ENCODE data around the gene CEBPE. TPM values are rescaled to one million over a fixed set of nuclear protein-coding genes. Genes with fewer than 3 reads are reported as not detected.

The CEBPE gene
- total RNA-seq, 1 experiment from 2014 or later: not detected

GRCh38 chr14:23139874-23140273 lies 20.8 kb upstream of the CEBPE start:
- intact Hi-C loops (cut with micrococcal nuclease; ENCODE audit: unreplicated experiment): no loop called here
- Histone ChIP-seq H3K27me3 (replicated peaks; ENCODE audit: control insufficient read depth, insufficient read depth, low read length) (no peaks in the 10 kb centered on the region), H3K9me3 (no peaks in the 10 kb centered on the region), H3K36me3 (ENCODE audit: control insufficient read depth, insufficient read depth, low read length) (no peaks in the 10 kb centered on the region), H3K4me1 (no peaks in the 10 kb centered on the region; the same call in 1 of the 2 replicates), H3K4me3 (ENCODE audit: low read depth, low read length) (no peak overlapping the region)
- DNase-seq: no peak
- Mint-ChIP-seq H3K4me3 (ENCODE audit: unreplicated experiment) (no peak overlapping the region), H3K4me1 (ENCODE audit: low read depth, unreplicated experiment) (no peaks in the 10 kb centered on the region), H3K27ac (ENCODE audit: unreplicated experiment) (no peak overlapping the region), H3K9me3 (ENCODE audit: unreplicated experiment) (no peaks in the 10 kb centered on the region), H3K27me3 (ENCODE audit: insufficient read depth, unreplicated experiment) (no peaks in the 10 kb centered on the region), H3K36me3 (ENCODE audit: insufficient read depth, unreplicated experiment) (no peaks in the 10 kb centered on the region)
- BruUV-seq (replicated peaks): no TSS peak
- no peak for TF ChIP-seq CTCF (IDR thresholded peaks at IDR 0.05; ENCODE audit: insufficient read depth in 1 of 2, low read depth in 1 of 2, low read length in 1 of 2, severe bottlenecking in 1 of 2, unreplicated experiment in 1 of 2)
- CTCF ChIA-PET: interaction anchor here (1.0 kb wide), 1 partner anchor 19 kb away, joined by 3 read pairs; no protein-coding TSS in a partner anchor
- POLR2A ChIA-PET: no interaction called here

GRCh38 chr14:23137813-23138535 lies 18.9 kb upstream of the CEBPE start:
- TF ChIP-seq CTCF (IDR thresholded peaks at IDR 0.05; ENCODE audit: insufficient read depth in 1 of 2, low read depth in 1 of 2, low read length in 1 of 2, severe bottlenecking in 1 of 2, unreplicated experiment in 1 of 2): no peak
- ChIA-PET CTCF (no interaction called here), POLR2A (no interaction called here)
- intact Hi-C loops (cut with micrococcal nuclease; ENCODE audit: unreplicated experiment): no loop called here
- no peak overlapping the region for H3K4me3 ChIP-seq (ENCODE audit: low read depth, low read length)
- Mint-ChIP-seq H3K36me3 (ENCODE audit: insufficient read depth, unreplicated experiment) (no peaks in the 10 kb centered on the region), H3K4me1 (ENCODE audit: low read depth, unreplicated experiment) (no peaks in the 10 kb centered on the region), H3K27ac (ENCODE audit: unreplicated experiment) (no peak overlapping the region), H3K27me3 (ENCODE audit: insufficient read depth, unreplicated experiment) (no peaks in the 10 kb centered on the region), H3K9me3 (ENCODE audit: unreplicated experiment) (no peaks in the 10 kb centered on the region), H3K4me3 (ENCODE audit: unreplicated experiment) (no peak overlapping the region)
- H3K27me3 ChIP-seq (replicated peaks; ENCODE audit: control insufficient read depth, insufficient read depth, low read length): no peaks in the 10 kb centered on the region
- no peaks in the 10 kb centered on the region for H3K36me3 ChIP-seq (ENCODE audit: control insufficient read depth, insufficient read depth, low read length)
- no peaks in the 10 kb centered on the region for H3K4me1 ChIP-seq
- DNase-seq: no peak
- no peaks in the 10 kb centered on the region for H3K9me3 ChIP-seq
- BruUV-seq (replicated peaks): no TSS peak

- Mint-ChIP-seq H3K36me3 (ENCODE audit: insufficient read depth, unreplicated experiment) (no peaks in the 10 kb centered on the region), H3K9me3 (ENCODE audit: unreplicated experiment) (no peaks in the 10 kb centered on the region), H3K27me3 (ENCODE audit: insufficient read depth, unreplicated experiment) (no peaks in the 10 kb centered on the region), H3K4me1 (ENCODE audit: low read depth, unreplicated experiment) (no peaks in the 10 kb centered on the region), H3K27ac (ENCODE audit: unreplicated experiment) (no peak overlapping the region), H3K4me3 (ENCODE audit: unreplicated experiment) (no peak overlapping the region)
- intact Hi-C loops (cut with micrococcal nuclease; ENCODE audit: unreplicated experiment): no loop called here
- ChIA-PET CTCF (no interaction called here), POLR2A (no interaction called here)
- DNase-seq: no peak
- Histone ChIP-seq H3K27me3 (replicated peaks; ENCODE audit: control insufficient read depth, insufficient read depth, low read length) (no peaks in the 10 kb centered on the region), H3K9me3 (no peaks in the 10 kb centered on the region), H3K4me1 (no peaks in the 10 kb centered on the region), H3K36me3 (ENCODE audit: control insufficient read depth, insufficient read depth, low read length) (no peaks in the 10 kb centered on the region), H3K4me3 (ENCODE audit: low read depth, low read length) (no peak overlapping the region)
- no TSS peak for BruUV-seq (replicated peaks)
- no peak for TF ChIP-seq CTCF (IDR thresholded peaks at IDR 0.05; ENCODE audit: insufficient read depth in 1 of 2, low read depth in 1 of 2, low read length in 1 of 2, severe bottlenecking in 1 of 2, unreplicated experiment in 1 of 2)
Observed at GRCh38 chr14:23137192-23137812, 18.2 kb upstream of the CEBPE start.
